ENCODE measurements around the gene NUMB.

NUMB gene

GRCh38 chr14:73248108-73248868 is 210.1 kb downstream of the NUMB start:
- DNase-seq (ENCODE audit: low read depth in 2 of 3, low spot score in 1 of 3), result no peak

- DNase-seq (ENCODE audit: low read depth in 2 of 3, low spot score in 1 of 3), result no peak
These were observed 211.8 kb downstream of the NUMB start for GRCh38 chr14:73246387-73247150.

- DNase-seq (ENCODE audit: low read depth in 2 of 3, low spot score in 1 of 3), result peak in 1 of 3 donors; percentile 32
These were observed 212.6 kb downstream of the NUMB start for GRCh38 chr14:73245480-73246325.

- DNase-seq (ENCODE audit: low read depth in 2 of 3, low spot score in 1 of 3), result no peak
These were observed 213.6 kb downstream of the NUMB start for GRCh38 chr14:73244541-73245290.

GRCh38 chr14:73243748-73244147 is 214.6 kb downstream of the NUMB start:
- no peak for DNase-seq (ENCODE audit: low read depth in 2 of 3, low spot score in 1 of 3)

- DNase-seq (ENCODE audit: low read depth in 2 of 3, low spot score in 1 of 3), result no peak
These were observed 215.0 kb downstream of the NUMB start for GRCh38 chr14:73243341-73243740.

- no peak for DNase-seq (ENCODE audit: low read depth in 2 of 3, low spot score in 1 of 3)
These were observed 215.9 kb downstream of the NUMB start for GRCh38 chr14:73242357-73242901.

- no peak for DNase-seq (ENCODE audit: low read depth in 2 of 3, low spot score in 1 of 3)
These were observed 216.7 kb downstream of the NUMB start for GRCh38 chr14:73241481-73242165.

- DNase-seq (ENCODE audit: low read depth in 2 of 3, low spot score in 1 of 3), result no peak
These were observed 217.4 kb downstream of the NUMB start for GRCh38 chr14:73240816-73241480.

GRCh38 chr14:73239393-73240241 is 218.7 kb downstream of the NUMB start:
- no peak for DNase-seq (ENCODE audit: low read depth in 2 of 3, low spot score in 1 of 3)

GRCh38 chr14:73238941-73239340 is 219.4 kb downstream of the NUMB start:
- DNase-seq (ENCODE audit: low read depth in 2 of 3, low spot score in 1 of 3), result no peak

- no peak for DNase-seq (ENCODE audit: low read depth in 2 of 3, low spot score in 1 of 3)
These were observed 219.9 kb downstream of the NUMB start for GRCh38 chr14:73238424-73238852.

- DNase-seq (ENCODE audit: low read depth in 2 of 3, low spot score in 1 of 3), result no peak
These were observed 220.4 kb downstream of the NUMB start for GRCh38 chr14:73237786-73238423.

GRCh38 chr14:73237219-73237785 is 221.0 kb downstream of the NUMB start, which contains the start of gene PAPLN:
TSS of gene PAPLN (plus strand) at chr14:73237506. CDS start at chr14:73239779, 2,273 bp downstream.
- no peak for DNase-seq (ENCODE audit: low read depth in 2 of 3, low spot score in 1 of 3)

- no peak for DNase-seq (ENCODE audit: low read depth in 2 of 3, low spot score in 1 of 3)
These were observed 221.6 kb downstream of the NUMB start for GRCh38 chr14:73236752-73237218.

- no peak for DNase-seq (ENCODE audit: low read depth in 2 of 3, low spot score in 1 of 3)
These were observed 222.2 kb downstream of the NUMB start for GRCh38 chr14:73236157-73236556.

GRCh38 chr14:73235531-73236155 is 222.7 kb downstream of the NUMB start:
- DNase-seq (ENCODE audit: low read depth in 2 of 3, low spot score in 1 of 3), result no peak
